Left forelimb (tissue), 1 donor: ENCODE measurements around the gene TMEM207.
"Not testable (repeated sequence)": the region's sequence is repeated elsewhere in the genome, so short reads cannot be mapped to it uniquely, and the experiment has no call there.

Experiments used
- DNase-seq: peaks from one replicate; pipeline ENCODE4 v3.0.0-alpha.2; 2018; ENCODE audit warnings: low spot score

TMEM207 gene

DNA sequence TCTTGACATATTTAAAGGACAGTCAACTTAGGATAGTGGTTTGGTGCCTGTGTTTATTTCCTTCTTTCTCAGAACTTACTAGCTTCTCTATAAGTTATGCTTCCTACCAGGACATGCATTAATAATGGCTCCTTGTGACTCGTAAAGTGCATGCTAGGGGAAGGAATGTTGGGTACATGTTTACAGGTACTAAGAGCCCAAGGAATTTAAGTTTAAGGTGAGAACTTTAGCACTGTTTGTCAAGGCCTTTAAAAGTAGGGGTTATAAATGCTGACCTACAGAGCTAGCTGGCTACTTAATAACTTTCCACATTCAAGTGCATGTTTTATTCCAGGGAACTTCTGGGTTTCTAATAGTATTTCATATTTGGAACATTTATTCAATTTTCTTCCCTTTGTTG is at the start of gene TMEM207:
Gene TMEM207 (minus strand): TSS at position 101 of the 400 bp plus-strand sequence. CDS start 92 bp downstream, at position 9.
- no peak for DNase-seq

DNA sequence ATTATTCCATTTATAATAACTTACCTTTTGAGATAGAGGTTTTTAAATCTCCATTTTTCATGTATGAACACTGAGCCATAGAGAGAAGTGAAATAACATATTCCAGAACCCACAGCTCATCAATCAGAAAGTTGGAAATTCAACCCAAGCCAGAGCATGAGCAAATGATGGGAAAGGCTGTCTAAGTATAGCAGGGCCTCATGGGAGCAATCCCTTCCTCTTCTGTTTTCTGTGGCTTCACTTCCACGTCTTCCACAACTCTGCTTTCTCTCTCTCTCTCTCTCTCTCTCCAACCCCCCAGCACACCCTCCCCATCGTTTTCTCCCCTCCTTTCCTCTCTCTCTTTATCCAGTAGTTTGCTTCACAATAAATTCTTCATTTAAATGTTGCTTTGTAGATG is 49.4 kb upstream of the TMEM207 start:
- no peak for DNase-seq

DNA sequence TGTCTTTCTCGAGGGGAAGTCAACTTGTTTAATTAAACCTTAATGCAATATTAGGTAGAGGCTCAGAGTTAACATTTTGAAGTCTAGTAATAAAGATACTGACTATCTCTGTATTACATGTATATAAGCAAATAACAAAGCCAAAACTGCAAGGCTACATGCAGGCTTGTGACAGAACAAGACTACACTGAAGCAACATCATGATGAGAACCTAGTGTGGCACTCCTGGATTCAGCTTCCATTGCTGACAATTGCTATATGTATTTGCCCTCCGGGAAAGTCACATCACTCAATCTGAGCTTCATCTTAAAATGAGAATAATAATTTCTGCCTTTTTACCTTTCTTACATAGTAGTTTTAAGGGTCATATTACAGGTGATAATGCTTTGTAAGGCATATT is 48.6 kb upstream of the TMEM207 start:
- DNase-seq: no peak

DNA sequence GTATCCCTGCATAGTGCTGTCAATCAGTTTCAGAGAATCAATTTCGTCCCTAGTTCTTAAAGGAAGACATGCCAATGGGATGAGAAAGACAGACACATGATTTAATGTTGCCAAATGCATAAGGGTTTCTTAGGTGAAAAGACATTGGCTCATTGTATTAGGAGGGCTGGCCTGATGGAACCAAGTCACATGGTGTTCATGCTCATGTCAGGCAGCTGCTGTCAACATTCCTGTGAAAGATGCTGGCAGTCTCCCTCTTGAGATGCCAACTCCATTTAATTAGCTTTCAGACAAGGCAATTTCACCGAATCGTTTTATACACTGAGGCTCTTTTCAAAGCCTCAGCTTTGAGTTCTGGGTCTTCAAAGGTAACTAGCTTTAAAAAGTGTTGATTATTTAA is 48.1 kb upstream of the TMEM207 start:
- DNase-seq: no peak

DNA sequence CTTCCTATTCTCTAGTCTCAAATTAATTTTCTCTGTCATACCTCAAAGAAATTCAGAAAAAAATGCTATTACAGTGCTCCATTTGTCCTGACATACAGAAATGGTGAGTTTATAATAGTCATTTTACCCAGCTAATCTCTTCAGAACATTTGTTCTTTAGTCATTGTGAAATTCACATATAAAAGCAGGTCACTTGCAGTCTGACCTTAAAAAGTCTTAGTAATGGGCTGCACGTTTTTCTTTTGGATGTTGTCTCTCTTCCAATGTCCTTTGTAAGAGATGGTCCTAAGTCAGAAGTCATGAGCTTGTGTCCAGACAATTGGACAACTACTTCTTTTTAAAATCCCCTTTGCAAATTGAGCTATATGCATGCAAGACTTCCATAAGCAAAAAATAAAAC is 47.2 kb upstream of the TMEM207 start:
- no peak for DNase-seq

GRCh38 chr3:190495796-190496195 is 46.1 kb upstream of the TMEM207 start:
- no peak for DNase-seq

- DNase-seq: no peak
These were observed 45.7 kb upstream of the TMEM207 start for GRCh38 chr3:190495354-190495753.

GRCh38 chr3:190494907-190495306 is 45.2 kb upstream of the TMEM207 start:
- no peak for DNase-seq

DNA sequence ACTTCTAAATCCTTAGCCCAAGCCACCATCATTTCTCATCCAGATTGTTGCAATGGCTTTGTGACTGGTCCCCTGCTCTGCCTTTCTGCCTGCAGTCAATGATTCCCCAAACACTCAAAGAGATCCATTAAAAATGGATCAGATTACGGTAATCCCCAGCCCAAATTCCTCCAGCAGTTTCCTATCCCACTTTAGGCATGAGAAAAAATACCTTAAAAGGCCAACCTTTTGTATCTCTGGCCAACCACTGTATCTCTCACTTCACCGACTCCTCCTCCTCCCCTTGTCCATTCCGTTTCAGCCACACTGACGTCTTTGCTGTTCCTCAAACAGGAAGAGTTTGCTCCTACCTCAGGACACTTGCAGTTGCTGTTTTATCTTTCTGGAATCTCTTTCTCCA is 43.3 kb upstream of the TMEM207 start:
- no peak for DNase-seq

DNA sequence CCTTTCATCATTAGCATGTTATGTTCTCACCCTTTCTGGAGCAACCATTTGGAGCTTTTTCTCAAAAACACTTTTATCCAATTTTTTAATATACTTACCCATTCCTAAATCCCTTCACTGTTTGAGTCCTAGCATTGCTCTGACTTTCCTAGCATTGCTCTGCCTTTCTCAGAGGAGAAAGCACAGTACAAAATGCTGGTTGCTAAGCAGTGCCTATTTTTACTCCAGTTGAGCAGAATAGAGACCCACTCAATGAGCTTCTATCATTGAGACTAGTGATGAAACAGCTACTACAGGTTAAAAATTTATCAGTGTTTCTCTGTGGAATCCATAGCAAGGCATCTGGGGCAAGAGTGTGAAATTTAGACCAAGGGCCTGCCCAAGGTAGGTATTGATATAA is 42.4 kb upstream of the TMEM207 start:
- DNase-seq: no peak

- DNase-seq: no peak
These were observed 41.9 kb upstream of the TMEM207 start for GRCh38 chr3:190491533-190492054.

DNA sequence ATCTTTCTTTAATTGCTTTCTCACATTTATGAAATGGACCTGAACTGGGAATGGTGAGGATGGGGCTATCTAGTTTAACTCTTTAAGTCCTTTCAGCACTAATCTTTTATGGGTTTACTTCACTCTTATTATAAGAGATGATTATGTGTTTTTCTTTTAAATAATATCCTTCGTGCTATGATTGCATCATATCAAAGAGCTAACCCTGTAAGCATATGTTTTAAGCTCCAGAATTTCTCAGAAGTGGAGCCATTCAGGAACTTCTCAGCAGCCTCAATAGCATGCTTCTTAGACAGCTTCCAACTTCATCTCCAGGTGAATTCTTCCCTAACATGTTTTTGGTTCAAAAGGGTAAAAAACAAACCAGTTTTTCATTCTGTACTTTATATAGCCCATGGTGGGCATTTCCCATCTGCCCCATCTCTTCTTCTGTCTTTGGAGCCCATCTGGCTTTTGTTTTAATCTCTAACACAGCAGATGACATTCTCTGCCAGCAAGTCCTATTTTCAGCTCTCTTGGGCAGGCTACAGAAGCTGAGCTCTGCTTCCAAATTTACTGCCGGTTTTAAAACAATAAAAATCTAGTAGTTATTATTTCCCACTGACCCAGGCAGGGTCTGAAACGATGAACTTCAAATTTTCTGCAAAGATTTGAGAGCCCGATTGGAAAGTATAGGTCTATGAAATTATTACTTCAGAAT is 37.4 kb upstream of the TMEM207 start:
- no peak for DNase-seq

DNA sequence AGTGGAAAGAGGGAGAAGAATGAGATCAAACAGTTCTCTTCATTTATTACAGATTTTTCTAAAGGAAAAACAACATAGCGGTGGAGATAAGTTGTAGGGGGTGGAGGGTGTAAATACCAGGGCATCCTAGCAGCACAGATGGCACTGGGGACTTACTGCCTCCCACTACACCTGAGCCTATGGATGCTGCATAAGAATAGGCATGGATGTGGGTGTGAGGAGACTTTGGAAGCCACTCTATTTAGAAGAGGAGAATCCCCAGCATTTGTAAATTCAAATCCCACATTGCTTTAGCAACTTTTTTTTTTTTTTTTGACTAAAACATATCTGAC is 36.8 kb upstream of the TMEM207 start:
- DNase-seq: no peak

- no peak for DNase-seq
These were observed 36.3 kb upstream of the TMEM207 start for GRCh38 chr3:190485830-190486532.

DNA sequence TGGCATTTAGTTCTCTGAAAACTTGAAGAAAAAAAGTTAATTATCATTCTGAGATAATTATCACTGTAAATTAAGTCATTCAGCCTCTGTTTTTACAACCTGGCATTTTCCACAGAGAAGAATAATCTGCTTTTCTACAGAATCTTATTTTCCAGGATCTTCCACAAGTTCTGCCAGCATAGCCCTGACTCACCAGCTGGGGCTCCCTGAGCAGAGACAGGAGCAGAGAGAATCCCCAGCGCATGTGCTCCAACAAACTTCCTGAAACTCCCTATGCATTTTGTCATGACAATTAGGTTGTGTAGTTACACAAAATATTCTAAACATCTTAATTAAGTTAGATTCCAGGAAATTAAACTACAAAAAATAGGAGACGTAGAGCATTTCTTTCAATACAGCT is 32.1 kb upstream of the TMEM207 start:
- no peak for DNase-seq

DNA sequence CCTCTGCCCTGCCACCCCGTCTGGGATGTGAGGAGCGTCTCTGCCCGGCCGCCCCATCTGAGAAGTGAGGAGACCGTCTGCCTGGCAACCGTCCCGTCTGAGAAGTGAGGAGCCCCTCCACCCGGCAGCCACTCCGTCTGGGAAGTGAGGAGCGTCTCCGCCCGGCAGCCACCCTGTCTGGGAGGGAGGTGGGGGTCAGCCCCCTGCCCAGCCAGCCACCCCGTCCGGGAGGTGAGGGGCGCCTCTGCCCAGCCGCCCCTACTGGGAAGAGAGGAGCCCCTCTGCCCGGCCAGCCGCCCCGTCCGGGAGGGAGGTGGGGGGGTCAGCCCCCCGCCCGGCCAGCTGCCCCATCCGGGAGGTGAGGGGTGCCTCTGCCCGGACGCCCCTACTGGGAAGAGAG is 23.6 kb upstream of the TMEM207 start:
- DNase-seq: not testable (repeated sequence)

GRCh38 chr3:190467922-190468321 is 18.2 kb upstream of the TMEM207 start:
- DNase-seq: no peak

DNA sequence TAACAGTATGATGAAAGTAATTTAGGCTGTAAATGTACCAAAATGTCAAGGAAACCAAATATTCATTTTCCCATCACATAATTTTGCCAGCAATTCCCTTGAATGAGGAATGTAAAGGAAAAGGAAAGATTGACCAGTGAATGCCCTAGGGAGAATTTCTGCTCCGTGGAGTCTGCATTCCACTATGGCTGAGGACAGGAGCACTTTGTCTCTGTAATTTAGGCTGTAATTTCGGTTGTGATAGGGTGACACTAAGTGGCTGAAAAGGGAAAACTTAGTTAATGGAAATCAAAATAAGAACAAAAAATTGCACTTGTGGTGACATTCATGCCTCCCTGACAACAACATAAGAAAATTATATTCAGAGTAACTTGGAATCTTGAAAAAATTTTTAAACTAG is 8.3 kb upstream of the TMEM207 start:
- DNase-seq: no peak

- no peak for DNase-seq
These were observed 7.1 kb upstream of the TMEM207 start for GRCh38 chr3:190456770-190457169.

DNA sequence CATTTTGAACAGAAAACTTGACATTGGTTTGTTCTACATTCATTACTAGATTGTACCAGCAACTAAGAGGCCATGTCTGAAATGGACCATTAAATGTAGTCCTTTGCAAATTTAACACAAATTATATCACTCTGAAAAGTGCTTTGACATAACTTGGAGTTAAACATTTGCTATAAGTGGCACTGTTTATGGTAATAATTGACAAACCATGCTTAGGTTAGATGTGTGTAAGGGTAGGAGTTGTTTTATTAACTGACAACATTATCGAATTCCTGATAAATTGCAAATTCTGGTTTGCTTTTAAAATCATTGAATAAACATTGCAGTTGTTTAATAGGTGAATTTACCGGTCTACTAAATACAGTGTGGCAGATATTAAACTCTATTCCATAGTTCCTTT is 6.1 kb upstream of the TMEM207 start:
- DNase-seq: no peak

- no peak for DNase-seq
These were observed 1.4 kb downstream of the TMEM207 start for GRCh38 chr3:190448256-190448655.

DNA sequence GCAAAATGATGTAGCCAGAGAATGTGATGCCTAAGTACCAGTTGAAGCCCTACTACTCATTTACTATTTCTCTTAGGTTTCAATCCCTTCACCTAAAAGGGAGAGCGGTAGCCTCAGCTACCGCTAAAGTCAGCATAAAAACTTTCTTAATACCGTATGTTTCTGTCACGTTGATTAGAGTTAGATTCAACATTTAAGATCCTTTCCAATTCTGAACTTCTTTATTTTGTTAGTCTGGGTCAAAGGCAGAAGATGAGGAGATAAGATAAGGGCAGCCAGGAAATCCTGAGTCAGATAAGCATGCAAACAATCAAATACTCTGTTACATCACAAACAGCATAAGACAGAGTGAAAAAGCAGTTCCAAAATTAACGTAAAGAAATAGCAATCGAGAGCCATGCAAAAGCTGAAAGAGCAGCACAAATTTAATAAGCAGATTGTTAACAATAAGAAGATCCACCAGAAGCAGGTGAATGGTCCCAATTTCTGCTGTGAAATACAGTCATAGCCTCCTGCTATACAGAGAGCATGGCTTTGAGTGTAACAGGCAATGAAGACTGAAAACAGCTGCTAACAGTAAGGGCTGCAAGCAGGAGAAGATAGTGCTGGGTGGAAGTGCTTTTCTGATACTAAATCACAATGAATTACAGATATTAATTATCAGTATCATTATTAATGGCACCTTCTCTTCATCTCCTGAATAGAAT is 3.0 kb downstream of the TMEM207 start:
- DNase-seq: no peak

- DNase-seq: no peak
These were observed 5.0 kb downstream of the TMEM207 start for GRCh38 chr3:190444576-190445145.
